GM19372 (cell line): Measurements from ENCODE around the gene RGS8.
"Not testable (repeated sequence)": the region's sequence is repeated elsewhere in the genome, so short reads cannot be mapped to it uniquely, and the experiment has no call there.

Experiments
- ATAC-seq: cut with Tn5 transposase; IDR thresholded peaks from one replicate; pipeline ENCODE4 v1.9.1; 2021; ENCODE audit warnings: mild to moderate bottlenecking, low read depth, moderate library complexity; ENCODE audit not compliant: unreplicated experiment

RGS8 gene

DNA sequence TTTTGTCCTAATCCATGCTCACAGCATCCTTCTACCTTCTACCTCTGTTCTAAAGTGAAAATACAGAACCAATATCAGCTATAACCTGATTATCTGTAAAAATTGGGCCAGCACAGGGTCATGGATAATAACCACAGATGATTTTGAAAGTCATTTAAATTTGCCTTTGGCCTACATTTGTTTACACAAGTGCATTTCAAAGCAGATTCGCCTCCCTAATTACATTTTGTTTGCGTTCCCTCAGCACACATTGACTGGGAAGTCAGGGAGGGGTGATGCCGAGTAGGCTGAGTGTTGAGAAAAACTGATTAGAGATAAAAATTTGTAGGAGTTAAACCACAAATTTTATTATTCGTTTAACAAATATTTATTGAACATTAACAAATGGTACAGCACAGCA, 19.2 kb upstream of the RGS8 start:
- ATAC-seq = no peak

DNA sequence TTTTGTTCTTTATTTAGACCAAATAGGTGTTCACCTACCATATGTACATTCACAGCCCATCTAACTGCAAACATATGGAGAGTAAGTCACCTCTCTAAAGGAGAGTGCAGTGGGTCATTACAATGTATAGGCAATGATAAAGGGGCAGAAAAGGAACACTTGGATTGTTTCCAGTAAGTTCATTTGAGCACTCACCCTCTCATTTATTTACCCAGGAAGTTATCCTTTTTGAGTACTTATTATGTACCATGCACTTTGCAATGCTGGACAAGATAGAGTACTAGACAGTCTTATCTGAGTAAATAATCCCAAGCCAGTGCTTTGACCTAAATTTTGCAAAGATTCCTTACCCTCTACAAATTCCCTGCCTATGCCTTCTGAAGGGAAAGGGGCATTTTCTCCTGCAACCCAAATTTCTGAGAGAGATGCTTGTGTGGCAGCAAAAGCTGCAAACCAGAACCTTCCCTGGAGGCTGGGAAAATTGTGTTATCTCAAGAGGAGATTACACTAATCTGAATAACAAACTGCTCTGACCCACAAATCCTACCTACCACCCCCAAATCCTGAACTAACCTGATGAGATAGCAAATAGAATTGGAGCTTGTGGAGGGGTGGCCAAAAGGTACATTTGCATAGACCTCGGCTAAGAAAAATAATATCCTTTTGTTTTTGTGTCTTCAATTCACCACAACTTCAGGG, 18.6 kb upstream of the RGS8 start:
- ATAC-seq = no peak

DNA sequence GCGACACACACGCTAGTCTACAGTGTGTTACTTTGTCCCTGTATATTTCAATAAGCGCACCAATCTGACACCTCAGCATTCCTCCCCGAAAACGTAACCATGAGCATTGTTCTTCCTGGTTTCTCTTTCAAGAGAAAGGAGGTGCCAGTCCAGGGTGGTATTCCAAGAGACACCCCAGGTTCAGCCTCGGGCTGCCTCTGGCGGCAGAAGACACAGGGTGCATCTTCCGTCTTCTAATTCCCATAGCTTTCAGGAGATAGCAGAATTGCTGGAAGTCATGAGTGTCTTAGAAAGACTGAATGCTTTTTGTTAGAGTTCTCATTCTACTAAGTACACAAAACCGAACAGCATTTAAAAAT, 15.9 kb upstream of the RGS8 start:
- no peak for ATAC-seq

DNA sequence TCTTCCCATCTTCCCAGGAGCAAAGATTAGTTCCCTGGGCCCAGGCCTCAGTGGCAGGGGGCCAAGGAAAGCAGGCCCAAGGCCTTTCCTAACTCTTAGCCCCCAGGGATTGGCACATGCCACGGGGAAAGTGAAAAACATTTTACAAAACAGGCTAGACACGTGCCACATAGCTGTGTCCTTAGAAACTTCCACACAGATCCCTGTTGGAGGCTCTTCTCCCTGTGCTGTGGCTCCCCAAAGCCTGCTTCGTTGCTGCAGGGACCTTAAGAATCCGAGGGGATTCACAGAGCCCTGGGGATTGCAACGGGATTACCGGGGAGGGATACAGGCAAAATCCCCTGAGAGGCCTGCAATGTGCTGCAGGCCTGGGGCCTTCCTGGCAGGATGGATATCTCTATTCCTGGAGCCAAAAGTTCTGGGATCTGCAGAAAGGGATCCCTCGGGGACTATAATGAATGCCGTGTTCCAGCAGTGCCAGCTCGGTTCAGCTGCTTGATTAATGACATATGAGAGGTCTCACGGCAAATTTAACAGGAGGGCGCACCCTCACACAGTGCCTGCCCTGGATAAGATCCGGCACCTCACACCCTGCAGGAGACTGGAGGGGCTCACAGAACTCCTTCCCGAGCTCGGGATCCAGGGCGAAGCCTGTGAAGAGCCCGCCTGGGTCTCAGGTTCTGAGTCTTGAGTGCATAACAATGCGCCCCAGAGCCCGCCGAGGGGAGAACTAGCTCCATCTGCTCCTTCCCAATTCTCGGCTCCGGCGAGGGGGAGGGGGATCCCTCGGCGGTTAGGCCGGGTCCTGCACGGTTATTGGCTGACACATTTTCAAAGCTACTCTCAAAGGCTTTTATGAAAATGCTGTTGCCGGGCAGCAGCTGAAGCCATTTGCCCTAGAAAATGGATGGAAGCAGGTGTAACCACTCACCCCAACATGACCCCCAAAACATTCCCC, 15.3 kb upstream of the RGS8 start:
- no peak for ATAC-seq

DNA sequence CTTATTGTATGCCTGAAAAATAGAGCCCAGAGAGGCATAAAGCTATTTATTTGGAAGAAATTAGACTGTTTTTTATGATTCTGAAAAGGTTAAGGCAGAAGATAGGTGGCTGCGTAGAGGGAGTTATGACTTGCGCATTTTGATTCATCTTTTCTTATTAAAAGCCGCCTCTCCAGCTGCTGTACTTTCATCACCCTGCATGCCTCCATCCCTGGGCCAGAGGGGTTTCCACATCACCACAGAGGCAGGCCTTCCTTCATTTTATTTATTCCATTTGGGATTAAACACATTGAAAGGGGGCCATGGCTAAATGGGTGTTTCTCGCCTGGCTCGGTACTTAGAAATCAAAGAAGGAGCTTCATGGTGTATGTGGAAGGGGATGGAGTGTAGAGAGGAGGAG, 14.6 kb upstream of the RGS8 start:
- ATAC-seq = no peak

DNA sequence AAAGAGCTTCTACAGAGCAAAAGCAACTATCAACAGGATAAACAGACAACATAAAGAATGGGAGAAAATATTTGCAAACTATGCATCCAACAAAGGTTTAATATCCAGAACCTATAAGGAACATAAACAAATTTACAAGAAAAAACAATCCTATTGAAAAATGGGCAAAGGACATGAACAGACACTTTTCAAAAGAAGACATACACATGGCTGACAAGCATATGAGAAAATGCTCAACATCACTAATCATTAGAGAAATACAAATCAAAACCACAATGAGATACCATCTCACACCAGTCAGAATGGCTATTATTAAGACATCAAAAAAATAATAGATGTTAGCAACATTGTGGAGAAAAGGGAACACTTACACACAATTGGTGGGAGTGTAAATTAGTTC, 8.8 kb upstream of the RGS8 start:
- not testable (repeated sequence) for ATAC-seq

DNA sequence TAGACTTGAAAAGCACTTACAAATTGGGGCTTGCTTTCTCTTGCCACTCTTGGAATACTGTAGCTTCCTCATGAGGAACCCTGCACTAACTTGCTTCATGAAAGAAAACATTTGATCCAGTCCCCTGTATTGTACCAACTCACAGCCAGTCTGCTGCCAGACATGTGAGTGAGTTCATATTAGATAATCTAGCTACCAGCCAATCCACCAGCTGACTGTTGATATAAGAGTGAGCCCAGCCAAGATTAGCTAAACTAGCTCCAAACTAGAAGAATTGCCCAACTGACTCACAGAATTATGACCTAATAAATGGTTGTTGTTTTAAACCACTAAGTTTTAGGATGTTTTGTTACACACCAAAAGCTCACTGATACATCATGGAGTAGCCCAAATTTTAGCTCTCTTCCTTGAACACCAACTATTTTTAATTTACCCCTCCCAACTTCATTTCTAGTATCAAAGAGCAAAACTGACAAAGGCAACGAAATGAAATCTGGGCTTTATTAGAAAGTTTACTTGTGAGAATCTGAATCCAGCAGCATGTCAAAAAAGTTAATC, 6.6 kb upstream of the RGS8 start:
- ATAC-seq = no peak

DNA sequence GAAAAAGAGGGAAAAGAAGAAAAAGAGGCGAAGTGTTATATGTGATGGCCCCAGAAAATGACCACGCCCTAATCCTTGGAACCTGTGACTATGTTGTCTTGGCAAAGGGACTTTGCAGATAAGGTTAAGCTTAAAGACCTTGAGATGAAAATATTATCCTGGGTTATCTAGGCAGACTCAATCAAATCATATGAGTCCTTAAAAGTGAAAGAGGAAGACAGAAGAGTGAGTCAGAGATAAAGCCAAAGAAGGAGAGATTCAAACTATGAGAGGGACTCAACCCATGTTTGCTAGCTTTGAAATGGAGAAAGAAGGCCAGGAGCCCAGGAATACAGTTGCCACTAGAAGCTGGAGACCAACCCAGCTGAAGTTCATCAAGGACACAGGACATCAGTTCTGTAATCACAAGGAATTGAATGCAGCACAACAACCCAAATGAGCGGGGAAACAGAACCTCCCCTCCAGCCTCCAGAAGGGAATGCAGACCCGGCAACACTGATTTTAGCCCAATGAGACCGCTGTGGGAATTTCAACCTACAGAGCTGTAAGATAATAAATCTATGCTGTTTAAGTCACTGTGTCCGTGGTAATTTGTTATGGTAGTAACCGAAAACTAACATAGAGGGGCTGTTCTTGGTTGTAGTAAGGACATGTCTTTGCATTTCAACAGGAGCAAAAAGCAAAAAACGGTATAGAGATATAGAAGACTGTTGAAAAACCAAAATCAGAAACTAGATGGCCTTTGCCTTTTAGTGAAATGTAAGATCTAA, 4.2 kb upstream of the RGS8 start:
- no peak for ATAC-seq

DNA sequence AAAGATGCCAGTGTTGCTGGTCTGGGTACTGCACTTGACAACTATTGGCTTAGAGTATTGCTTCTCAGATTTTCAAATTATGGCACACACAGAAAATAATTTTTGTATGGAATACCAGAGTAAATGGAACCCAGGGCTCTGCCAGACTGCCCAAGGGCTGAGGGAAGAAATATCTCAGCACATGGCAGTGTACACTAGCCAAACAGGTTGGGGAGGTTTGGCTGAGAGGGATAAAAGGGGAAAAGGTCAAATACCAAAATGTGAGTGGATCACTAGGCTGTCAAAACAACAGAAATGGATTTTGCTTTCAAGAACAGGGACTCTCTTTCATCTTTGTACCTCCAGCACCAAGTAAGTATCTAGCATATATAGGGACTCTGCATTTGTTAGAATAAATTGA, 3.0 kb upstream of the RGS8 start:
- no peak for ATAC-seq

DNA sequence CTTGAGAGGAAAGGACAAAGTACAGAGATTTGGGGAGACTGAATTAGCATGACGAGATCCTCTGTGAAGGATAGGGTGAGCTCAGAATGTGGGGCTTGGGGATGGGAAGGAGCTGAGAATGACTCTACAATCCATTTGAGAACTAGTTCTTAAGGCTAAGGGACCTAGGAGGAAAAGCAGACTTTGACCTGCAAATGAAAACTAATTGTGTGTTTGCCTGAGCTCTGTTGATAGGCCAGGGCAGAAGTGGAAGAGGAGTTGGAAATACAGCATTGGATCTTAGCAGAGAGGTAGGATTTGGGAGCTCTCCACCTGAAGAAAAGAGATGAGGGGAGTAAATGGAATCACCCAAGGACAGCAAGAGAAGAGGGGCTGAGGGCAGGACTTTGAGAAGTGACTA, 2.1 kb upstream of the RGS8 start:
- no peak for ATAC-seq

DNA sequence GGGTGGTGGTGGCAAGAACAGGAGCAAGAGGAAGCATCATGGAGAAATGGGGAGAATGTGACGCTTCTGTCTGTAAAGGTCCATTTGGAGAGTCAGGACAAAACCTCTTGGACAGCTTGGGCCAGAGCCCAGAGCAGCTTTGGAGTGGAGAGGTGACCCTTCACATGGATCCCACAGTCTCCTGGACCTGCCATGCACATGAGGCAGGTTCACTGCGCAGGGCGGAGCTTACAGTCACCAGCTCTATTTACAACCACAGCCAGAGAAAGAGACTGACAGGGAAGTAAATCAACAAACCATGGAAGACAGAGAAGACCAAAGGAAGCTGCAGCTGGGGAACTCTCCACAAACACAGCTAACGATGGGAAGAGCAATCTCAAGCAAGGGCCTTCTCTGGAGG, 828 bp upstream of the RGS8 start:
- no peak for ATAC-seq

DNA sequence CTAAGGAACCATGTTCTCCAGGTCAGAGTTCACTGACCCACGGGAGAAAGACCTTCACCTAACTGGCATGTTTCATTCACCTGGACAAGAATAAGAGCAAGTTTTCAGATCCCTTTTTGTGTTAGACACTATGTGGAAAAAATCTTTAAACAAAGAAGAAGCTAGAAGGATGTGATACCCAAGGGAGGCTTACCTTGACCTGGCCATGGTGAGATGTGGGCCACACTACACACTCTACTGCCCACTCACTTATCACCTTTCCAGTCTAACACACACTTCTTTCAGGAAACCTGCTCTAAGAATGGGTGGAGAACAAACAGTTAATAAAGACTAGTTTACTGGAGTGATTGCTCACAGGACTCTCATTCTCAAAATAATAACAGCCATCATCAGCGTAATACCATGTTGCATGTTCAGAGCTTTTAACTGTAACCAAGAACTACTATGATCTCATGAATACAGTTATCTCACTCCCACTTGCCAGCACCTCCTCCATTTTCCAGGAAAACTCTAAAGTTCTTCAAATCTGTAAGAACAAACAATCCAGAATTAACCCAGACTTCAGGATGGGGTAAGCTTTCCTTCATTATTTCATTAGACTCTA, 1.4 kb downstream of the RGS8 start:
- ATAC-seq = no peak

DNA sequence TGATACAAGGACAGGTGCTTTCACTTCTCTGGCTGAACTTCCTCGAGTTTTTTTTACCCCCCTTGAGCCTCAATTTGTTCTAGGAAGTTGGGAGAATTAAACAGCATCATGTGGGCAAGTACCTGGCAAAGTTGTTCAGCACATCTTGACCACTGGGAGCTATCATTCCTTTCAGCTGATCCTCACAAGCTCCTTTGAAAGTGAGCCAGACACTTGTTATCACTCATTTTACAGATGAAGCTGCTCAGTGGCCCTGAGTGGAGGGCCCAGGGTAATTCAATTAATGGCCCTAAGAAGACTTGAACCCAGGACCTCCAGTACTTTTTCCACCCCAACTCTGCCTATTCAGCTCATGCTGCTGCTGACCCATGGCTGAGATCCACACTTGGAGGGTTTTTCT, 2.0 kb downstream of the RGS8 start:
- no peak for ATAC-seq

DNA sequence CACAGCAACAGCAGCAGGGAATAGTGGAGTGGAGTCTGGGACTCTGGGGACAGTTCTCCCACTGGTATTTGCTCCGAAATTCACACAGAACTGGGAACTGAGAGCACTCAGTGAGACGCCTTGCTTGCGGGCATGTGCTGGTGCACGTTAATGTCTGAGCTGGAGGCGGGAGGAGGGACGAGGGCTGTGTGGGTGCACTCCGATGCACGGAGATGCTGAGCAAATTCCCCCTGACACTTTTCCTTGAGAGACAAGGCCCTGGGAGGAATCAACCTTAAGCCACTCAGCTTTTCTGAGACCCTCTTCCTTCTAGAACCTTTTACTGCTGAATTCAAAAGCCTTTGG, 2.8 kb downstream of the RGS8 start:
- ATAC-seq = no peak

DNA sequence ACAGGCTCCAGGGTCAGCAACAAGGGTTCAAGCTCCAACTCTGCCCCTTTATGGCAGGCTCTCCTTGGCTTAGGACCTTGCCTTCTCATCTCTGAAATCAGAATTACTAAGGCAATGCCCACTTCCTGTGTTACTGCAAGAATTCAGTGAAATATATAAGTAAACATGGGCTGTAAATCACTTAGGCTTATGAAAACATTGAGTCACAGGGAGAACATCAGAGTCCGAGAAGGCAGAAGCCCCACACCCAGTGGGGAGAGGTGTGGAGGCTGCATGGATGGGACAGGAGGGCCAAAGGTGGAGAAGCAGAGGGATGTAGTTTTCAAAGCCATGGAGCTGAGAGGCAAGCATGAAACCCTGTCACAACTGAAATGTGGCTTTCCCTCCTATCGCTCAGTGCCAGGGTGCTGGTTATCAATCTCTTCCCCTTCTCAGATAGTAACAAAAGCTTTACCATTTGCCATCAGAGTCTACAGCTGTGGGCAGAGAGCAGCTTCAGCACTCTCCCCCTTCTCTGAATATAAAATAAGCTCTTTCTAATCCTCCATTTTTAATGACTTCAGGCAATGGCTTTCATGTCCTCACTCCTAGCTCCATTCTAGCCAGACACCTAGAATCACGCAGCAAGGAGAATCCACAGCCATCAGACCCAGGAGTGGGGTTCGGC, 3.4 kb downstream of the RGS8 start:
- no peak for ATAC-seq

DNA sequence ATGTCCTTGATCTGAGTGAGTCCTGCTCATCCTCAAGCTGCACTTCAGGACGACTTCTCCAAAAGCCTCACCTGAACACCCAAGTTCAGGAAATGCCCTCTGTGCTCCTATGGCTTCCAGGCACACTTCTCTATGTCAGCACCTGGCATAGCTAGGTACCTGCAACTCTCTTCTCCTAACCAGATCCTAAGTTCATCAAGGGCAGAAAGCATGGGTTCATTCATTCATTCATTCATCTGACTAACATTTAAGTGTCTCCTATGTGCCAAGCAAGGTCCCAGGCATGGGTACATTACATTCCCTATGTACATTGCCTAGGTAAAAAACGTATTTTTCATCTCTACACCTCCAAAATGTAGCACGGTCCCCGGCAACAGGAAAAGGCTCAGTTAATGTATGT, 4.0 kb downstream of the RGS8 start:
- no peak for ATAC-seq

DNA sequence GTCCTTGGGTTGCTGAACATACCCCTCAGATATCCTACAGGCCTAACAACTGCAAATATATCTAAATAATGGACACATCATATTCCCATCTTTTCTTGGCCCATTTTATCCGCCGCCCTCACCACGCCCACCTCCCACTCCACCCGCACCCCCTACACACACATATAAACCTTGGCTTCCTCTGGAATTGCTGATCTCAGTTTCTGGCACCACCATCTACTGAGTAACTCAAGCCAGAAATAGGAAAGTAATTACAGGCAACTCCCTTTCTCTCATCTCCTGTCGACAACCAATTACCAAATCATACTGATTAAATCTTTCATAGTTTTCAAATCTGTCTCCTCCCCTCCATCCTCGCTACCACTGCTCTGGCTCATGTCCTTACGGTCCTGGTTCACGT, 4.7 kb downstream of the RGS8 start:
- ATAC-seq = no peak

DNA sequence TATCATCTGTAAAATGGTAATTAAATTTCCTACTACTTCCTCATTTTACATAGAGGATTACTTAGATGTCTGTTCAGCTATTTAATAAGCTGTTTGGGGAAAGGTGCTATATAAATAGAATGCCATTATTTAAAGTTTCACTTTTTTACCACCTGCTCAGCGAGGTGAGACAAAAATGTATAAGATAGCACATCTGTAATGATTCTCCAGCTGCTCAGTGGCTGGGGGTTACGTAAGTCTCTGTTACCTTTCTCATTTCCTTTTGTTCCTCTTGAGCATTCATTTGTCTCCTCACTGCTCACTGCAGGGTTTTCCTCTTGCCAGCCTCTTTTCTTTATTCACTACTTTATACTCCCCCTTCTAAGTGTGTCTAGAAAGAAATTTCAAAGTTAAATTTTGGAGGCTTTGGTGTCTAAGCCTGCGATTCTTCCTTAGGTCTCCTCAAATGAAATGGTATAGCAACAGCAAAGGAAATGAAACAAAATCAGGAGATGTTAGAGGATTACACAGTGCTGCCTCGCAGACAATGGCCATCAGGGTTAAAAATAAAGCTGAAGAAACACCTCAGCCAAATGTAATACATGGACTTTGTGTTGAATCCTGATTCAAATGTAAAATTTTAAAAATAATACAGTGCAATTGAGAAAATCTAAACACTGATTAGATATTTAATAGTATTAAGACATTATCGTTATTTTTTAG, 6.8 kb downstream of the RGS8 start:
- ATAC-seq = peak; percentile 83

DNA sequence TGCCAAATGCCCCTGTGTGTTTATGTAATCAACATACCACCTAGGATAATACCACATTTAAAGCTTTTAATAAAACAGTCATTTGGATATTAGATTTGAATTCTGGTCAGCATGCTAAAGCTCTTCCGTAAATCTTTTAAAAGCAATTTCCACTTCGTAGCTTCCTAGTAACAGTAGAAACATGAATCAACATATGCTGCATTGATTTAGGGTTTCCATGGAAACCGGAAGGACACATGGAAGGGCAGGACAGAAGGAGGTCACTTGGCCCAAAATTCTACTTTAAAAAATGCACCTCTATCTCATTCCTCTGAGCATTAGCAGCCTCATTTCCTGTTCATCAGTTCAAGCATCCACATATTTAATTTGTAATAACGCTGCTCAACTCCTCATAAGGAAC, 8.1 kb downstream of the RGS8 start:
- ATAC-seq = no peak
